ENCODE data around the gene COL4A2.

The COL4A2 gene

DNA sequence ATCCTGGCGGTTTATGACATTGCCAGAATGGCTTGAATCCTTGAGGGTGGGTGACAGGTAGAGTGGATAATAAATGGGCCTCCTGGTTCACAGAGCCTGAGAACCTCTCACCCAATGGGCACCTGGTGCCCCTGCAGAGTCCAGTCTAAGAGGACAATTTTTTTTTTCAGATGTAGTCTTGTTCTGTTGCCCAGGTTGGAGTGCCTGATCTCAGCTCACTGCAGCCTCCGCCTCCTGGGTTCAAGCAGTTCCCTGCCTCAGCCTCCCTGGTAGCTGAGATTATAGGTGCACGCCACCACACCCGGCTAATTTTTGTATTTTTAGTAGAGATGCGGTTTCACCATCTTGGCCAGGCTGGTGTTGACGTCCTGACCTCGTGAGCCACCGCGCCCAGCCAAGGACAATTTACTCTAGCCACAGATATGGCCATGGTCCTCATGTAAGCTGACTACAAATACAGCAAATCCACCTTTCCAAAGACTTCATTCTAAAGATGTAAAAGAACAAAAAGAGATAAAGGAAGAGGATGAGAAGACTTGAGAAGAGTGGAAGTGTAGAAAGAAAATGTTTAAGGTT, 33.0 kb downstream of the COL4A2 start:
- DNase-seq (ENCODE audit: low spot score), result no peak

DNA sequence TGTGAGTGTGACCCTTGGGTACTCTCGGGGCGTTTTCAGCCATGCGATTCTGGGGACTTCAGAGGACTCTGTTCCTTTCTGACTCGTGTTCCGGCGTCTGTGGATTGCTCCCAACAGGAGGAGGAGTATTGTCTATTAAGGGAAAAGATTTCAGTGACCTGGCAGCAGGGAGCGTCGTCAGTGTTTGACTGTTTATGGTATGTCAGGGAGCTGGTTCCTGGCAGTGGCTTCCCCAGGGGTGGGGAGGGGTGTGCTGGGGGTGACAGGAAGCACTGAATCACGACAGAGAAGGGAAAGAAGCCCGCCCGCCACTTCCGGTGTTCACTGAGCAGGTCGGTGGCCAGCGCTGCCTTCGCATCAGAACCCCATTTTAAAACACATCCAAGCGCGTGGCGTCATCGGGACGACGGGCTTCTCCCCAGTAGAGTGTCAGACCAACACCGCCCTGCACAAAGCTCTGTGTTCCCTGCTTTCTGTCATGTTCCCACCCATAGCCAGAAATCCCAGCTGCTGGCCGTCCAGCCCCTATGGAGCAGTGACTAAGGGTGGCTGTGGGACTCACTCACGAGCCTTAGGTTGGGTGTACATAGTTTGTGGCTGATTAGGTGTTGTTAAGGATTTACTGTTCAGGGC, 33.8 kb downstream of the COL4A2 start:
- DNase-seq (ENCODE audit: low spot score), result no peak

GRCh38 chr13:110341445-110342244, 34.6 kb downstream of the COL4A2 start:
- no peak for DNase-seq (ENCODE audit: low spot score)

DNA sequence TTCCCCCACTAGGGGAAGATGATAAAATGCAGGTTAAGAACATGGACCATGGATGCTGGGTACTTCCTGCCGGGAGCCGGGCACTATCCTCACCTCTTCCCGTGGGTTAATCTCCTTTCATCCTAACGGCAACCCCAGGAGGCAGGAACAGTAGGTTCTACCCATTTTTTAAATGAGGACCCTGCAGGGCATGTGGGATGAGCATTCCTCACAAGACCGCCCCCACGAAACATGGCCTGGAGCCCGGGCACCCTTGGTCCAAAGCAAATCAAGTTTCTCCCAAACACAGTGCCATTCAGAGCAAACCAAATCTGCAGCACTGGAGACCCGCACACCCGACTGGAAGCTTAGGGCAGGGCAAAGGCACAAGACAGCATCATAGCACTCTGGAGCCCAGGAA, 35.4 kb downstream of the COL4A2 start:
- no peak for DNase-seq (ENCODE audit: low spot score)

- DNase-seq (ENCODE audit: low spot score), result no peak
These were observed 36.3 kb downstream of the COL4A2 start for GRCh38 chr13:110343241-110343865.

GRCh38 chr13:110344320-110344719, 37.2 kb downstream of the COL4A2 start:
- DNase-seq (ENCODE audit: low spot score), result no peak

GRCh38 chr13:110345266-110345665, 38.2 kb downstream of the COL4A2 start:
- DNase-seq (ENCODE audit: low spot score), result no peak

DNA sequence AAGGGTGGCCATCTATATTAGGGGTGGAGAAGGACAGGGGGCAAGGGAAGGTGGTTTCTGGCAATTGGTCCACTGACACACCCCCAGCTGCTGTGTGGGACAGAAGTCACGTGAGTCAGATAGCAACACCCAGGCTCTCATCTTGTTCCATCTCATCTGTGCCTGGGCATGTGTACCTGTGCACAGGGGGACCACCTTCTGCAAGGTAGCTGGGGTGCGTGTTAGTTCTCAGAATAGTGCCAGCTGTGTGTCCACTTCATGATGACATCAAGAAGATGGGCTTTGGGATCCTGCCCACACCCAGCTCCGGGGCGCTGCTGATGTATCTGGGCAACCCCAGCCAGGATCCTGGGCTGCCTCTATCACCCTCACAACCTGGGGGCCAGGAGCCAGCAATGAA, 38.6 kb downstream of the COL4A2 start:
- DNase-seq (ENCODE audit: low spot score), result no peak

DNA sequence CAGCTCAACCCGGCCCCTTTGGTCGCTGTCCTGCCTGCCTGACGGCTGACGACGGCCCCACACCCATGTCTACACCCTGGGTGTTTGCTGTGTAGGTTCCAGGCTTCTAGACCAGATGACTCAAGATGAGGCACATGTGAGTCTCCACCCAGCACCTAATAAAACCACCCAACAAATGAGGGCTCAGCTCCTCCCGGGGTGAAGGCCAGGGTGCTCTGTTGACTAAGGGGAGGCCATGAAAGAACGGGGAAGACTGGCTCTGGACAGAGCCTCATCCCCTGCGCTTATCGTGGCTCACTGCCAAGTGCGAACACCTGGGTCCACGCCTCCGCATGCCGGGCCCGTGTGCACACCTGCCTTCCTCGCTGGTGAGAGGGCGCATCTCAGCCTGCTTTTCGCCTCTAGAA, 39.6 kb downstream of the COL4A2 start:
- no peak for DNase-seq (ENCODE audit: low spot score)

- DNase-seq (ENCODE audit: low spot score), result no peak
These were observed 40.0 kb downstream of the COL4A2 start for GRCh38 chr13:110347088-110347487.

GRCh38 chr13:110347535-110348308, 40.6 kb downstream of the COL4A2 start:
- no peak for DNase-seq (ENCODE audit: low spot score)

- DNase-seq (ENCODE audit: low spot score), result no peak
These were observed 41.4 kb downstream of the COL4A2 start for GRCh38 chr13:110348309-110349105.

- no peak for DNase-seq (ENCODE audit: low spot score)
These were observed 42.2 kb downstream of the COL4A2 start for GRCh38 chr13:110349239-110349638.

DNA sequence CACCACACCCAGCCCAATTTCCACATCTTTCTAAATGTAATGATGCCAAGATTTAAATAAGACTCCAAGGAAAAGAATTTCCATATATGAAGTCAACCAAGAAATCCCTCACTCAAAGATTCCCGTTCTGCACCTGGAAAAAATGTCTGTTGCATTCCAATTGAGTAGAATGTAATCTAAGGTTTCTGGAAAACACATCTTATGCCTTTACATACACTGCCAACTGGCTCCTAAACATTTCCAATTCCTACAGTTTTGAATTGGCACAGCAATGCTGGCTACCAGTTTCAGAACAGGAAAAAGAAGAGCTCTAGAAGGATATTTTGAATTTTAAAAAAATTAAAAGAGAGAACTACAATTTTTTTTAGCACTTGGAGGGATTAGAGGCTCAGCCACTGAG, 43.0 kb downstream of the COL4A2 start:
- no peak for DNase-seq (ENCODE audit: low spot score)

DNA sequence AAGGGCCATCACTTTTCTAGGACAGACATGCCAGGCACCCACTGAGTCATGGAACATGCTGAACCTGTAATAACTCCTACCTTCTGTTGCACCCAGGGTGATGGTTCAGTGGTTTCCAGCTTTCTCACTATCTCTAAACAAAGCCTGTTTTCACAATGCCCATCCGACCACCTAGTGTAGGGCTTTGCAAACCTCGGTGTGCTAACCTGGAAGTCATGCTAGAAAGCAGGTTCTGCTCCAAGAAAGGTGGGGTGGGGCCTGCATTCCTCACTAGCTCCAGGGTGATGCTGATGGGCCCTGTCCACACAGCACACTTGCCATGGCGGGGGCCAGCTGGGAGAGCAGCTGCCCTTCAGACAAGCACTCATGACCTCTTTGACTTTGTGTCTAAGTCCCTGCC, 43.4 kb downstream of the COL4A2 start:
- no peak for DNase-seq (ENCODE audit: low spot score)

GRCh38 chr13:110351636-110352420, 44.7 kb downstream of the COL4A2 start:
- no peak for DNase-seq (ENCODE audit: low spot score)

DNA sequence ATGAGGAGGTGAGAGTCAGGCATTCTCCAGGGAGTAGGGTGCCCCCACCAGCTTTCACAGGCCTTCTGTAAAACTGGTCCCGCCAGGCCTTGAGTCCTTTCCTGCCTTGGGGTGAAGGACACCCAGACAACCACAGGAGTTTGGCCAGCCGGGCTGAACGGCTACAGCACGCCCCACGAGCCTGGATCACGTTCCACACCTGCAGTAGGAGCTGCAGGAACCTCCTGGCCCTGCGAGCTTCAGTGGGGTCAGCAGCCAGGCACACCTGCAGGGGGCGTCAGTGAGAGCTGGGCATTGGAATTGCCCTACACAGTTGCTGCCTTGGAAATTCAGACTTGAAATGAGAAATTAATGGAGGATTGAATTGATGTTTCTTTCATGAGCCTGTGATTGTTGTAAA, 45.7 kb downstream of the COL4A2 start:
- no peak for DNase-seq (ENCODE audit: low spot score)

- DNase-seq (ENCODE audit: low spot score), result no peak
These were observed 46.4 kb downstream of the COL4A2 start for GRCh38 chr13:110353339-110353977.

- no peak for DNase-seq (ENCODE audit: low spot score)
These were observed 47.1 kb downstream of the COL4A2 start for GRCh38 chr13:110354123-110354627.

All from D341Med (cell line).